Dermis blood vessel endothelial cell (primary cell): ENCODE results near the gene FOLR1. TPM values are rescaled to one million over a fixed set of nuclear protein-coding genes. Genes with fewer than 3 reads are reported as not detected.
"Not testable (repeated sequence)": the region's sequence is repeated elsewhere in the genome, so short reads cannot be mapped to it uniquely, and the experiment has no call there.

Source experiments
- DNase-seq: peaks from one replicate; pipeline ENCODE4 v3.0.0; 2010
- total RNA-seq: library from RNA; depleted of rRNA; stranded (reverse); fragments of >200 nt; gene quantifications from 2 replicates; pipeline ENCODE4 v1.2.3, GENCODE V29; 2014

The FOLR1 gene
- total RNA-seq, 1 donor from 2014 or later = 0.68 TPM

- DNase-seq = peak; percentile 21
Observed at GRCh38 chr11:72181553-72181958, 10.4 kb upstream of the FOLR1 start.

- DNase-seq = no peak
Observed at GRCh38 chr11:72188267-72188666, 3.7 kb upstream of the FOLR1 start.

DNA sequence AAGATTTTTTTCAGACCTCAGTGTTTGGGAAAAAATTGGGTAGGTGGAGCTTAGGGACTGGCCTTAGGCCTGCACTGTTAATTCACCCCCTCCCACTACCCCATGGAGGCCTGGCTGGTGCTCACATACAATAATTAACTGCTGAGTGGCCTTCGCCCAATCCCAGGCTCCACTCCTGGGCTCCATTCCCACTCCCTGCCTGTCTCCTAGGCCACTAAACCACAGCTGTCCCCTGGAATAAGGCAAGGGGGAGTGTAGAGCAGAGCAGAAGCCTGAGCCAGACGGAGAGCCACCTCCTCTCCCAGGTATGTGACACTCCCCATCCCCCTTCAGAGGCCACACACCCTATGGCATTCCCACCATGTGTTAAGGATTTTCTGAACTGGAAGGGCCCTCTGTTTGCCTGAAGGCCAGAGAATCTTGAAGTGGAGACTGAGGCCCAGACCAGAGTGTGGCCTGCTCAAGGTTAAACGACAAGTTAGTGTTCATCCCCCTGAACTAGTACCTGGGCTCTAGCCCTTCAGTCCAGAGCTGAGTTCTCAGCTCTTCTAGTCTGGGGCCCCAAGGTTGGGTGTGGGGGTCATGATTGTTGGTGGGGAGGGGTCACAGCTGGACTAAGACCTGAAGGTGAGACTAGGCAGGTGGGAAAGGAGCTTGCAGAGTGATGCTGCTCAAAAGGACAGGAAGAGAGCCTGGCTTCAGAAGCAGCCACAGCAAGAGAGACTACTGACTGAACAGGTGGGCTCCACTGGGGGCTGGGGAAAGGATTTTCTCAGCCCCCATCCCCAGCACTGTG lies 2.3 kb upstream of the FOLR1 start:
- no peak for DNase-seq

GRCh38 chr11:72190631-72191071 lies 1.3 kb upstream of the FOLR1 start:
- DNase-seq = no peak

DNA sequence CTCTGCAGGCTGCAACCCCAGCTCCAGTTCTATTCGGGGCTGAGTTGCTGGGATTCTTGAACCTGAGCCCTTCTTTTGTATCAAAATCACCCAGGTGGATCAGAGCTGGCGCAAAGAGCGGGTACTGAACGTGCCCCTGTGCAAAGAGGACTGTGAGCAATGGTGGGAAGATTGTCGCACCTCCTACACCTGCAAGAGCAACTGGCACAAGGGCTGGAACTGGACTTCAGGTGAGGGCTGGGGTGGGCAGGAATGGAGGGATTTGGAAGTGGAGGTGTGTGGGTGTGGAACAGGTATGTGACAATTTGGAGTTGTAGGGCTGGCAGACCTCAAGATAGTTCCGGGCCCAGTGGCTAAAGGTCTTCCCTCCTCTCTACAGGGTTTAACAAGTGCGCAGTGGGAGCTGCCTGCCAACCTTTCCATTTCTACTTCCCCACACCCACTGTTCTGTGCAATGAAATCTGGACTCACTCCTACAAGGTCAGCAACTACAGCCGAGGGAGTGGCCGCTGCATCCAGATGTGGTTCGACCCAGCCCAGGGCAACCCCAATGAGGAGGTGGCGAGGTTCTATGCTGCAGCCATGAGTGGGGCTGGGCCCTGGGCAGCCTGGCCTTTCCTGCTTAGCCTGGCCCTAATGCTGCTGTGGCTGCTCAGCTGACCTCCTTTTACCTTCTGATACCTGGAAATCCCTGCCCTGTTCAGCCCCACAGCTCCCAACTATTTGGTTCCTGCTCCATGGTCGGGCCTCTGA lies 3.8 kb downstream of the FOLR1 start:
- no peak for DNase-seq

- DNase-seq = not testable (repeated sequence)
Observed at GRCh38 chr11:72201445-72201844, 9.5 kb downstream of the FOLR1 start.

GRCh38 chr11:72202571-72202970 lies 10.6 kb downstream of the FOLR1 start:
- DNase-seq = no peak

GRCh38 chr11:72203163-72203562 lies 11.2 kb downstream of the FOLR1 start:
- DNase-seq = no peak

DNA sequence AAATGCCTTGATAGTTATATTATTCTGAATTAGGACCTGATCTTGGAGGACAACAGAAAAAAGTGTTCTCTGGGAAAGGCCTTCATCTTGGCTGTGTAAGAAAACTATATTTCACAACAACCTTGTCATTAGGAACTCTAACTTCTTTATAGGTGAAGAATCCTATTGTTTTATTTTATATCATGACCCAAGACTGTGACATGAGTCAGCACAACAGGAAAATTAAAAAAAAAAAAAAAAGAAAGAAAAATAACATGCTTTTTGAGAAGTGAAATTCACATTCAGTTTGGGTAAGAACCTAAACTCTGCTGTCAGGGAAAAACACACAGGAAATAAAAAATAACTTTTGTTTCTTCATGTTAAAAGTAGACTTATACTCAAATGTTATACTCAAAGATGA lies 12.9 kb downstream of the FOLR1 start:
- DNase-seq = peak; percentile 53

DNA sequence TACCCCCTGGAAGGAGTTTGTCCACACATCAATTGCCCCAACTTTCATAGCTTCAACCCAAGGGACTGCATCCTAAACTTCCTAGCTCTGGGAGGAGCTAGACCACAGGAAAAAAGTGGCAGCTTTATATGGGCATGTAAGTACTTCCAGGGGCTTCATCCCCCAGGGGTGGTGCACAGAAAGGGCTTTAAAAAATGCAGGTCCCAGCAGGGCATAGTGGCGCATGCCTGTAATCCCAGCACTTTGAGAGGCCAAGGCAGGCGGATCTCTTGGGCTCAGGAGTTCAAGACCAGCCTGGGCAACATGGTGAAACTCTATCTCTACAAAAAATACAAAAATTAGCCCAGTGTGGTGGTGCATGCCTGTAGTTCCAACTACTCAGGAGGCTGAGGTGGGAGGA lies 14.9 kb downstream of the FOLR1 start:
- not testable (repeated sequence) for DNase-seq

GRCh38 chr11:72208281-72208680 lies 16.3 kb downstream of the FOLR1 start:
- no peak for DNase-seq

DNA sequence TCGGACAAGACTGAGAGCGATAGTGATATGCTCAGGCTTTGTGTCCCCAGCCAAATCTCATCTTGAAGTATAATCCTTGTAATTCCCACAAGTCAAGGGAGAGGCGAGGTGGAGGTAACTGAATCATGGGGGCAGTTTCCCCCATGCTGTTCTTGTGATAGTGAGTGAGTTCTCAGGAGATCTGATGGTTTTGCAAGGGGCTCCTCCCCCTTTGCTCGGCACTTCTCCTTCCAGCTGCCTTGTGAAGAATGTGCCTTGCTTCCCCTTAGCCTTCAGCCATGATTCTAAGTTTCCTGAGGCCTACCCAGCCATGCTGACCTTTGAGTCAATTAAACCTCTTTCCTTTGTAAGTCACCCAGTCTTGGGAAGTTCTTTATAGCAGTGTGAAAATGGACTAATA lies 17.2 kb downstream of the FOLR1 start:
- no peak for DNase-seq

DNA sequence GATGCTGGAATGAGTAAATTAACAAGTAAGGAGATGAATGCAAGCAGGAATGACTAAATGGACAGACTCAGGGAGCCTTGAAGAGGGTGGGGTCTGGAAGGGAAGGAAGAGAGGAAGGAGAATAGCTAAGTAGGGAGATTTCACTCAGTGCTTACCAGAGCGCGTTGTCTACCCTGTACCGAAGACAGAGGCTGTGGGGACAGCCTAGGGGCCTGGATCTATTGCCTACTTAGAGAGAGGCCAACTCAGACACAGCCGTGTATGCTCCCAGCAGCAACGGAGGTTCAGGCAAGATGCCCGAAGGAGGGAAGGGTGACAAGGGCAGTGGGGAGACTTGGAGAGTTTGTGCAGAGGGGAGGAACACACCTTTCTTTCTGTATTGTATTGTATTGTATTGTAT lies 24.7 kb downstream of the FOLR1 start, which contains the start of gene FOLR2:
Gene FOLR2 (plus strand): TSS at position 157 of the 400 bp plus-strand sequence. CDS start 1,791 bp downstream, outside the sequence.
- no peak for DNase-seq

GRCh38 chr11:72217841-72218240 lies 25.9 kb downstream of the FOLR1 start:
- DNase-seq = no peak

DNA sequence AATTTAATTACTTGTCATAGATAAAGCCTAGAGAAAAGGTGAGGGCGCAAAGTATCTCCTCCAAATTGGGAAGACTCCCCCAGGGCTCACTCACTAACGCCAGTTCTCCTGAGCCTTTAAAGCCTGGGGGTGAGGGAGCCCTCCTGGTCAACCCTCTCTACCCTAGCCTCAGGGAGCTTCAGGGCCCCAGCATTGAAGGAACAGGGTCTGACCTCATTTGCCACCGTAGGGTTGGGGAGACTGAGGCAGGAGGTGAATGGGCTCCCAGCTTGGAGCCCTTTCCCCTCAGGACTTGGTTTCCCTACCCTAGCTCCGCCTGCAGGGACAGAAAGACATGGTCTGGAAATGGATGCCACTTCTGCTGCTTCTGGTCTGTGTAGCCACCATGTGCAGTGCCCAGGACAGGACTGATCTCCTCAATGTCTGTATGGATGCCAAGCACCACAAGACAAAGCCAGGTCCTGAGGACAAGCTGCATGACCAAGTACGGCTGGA lies 26.4 kb downstream of the FOLR1 start:
- no peak for DNase-seq

DNA sequence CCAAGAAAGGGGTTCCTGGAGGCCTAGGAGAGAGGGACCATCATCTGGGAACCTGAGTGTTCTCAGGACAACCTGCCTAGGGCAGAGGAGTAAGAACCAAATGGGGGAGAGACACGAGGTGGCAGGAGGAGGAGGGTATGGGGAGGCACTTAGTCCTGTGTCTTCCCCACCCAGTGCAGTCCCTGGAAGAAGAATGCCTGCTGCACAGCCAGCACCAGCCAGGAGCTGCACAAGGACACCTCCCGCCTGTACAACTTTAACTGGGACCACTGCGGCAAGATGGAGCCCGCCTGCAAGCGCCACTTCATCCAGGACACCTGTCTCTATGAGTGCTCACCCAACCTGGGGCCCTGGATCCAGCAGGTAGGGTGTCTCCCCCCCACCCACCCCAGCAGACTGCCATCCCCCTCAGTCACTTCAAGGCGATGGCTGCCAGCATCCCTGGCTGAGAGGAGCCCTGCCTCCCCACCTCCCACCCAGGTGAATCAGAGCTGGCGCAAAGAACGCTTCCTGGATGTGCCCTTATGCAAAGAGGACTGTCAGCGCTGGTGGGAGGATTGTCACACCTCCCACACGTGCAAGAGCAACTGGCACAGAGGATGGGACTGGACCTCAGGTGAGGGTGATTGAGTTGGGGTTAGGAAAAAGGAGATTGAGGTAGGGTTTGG lies 28.9 kb downstream of the FOLR1 start:
- DNase-seq = no peak

GRCh38 chr11:72221386-72222075 lies 29.6 kb downstream of the FOLR1 start:
- DNase-seq = no peak

GRCh38 chr11:72222106-72222891 lies 30.4 kb downstream of the FOLR1 start:
- no peak for DNase-seq

DNA sequence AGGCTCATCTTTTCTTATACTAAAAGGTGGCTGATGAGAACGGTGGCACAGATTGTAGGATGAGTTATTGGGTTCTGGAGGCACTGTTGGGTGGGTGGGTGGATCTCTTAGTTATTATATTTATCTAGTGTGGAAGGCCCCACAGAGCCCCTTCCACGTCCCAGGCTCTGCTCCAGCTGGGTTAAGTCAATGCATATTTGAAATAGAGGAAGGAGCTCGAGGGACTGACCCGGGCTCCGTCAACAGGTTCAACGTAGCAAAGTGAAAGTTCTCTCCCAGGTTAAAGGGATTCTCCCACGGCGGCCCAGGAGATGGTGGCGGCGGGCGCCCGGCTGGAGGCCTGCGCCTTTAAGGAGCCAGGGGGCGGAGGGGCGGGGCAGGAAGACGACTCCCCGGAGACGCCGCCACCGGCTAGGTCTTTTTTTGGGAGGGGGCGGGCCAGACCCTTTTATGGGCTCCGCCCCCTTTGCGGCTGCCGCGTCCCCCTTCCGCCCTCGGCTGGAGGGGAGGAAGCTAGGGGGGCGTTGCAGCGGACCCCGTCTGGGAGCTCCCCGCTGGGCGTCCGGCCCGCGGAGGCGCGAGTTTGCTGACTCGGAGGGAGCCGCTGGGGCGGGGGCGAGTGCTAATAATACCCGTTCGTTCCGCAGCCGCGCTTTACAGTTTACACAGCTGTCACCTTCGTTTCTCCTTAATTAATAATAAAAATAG lies 31.1 kb downstream of the FOLR1 start:
- peak; percentile 91 for DNase-seq

DNA sequence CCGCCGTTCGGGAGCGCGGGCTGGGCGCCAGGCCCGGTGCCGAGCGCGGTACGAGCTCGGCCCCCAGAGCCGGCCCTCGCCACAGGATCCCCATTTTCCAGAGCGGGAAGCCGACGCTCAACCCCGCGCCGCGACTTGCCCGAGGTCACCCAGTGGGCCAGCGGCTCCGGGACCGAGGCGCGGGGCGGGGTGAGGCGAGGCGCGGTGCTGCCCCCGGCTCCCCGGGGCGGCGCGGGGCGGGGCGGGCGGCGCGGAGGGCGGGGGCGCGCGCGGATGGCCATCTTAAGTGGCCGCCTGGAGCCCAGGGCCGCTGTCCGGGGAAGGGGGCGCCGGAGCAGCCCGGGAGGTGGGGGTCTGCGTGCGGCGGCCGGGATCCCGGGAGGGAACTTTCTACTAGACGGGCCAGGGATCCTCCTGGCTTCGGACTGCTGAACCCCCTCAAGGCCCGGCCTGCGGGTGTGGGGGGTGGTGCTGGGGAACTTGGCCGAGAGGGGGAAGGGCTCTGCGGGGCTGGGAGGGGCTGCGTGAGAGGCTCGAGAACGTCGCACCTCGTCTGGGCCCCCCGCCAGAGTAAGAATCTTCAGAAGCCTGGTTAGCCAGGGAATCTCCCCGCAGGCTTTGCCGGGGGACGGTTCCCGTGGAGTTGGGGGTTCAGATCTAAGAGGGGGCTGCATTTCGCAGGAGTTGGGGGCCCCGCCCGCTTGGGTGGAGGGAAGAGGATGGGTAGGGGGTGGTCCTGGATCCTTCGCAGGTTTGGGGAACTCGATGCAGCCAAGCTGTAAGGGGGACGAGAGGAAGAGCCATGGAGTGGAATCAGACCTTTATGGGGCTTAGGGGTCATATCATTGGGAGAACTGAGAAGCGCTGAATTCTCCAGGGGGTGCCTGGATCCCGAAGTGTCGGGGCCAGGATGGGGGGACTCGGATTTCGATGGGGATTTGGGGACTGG lies 31.9 kb downstream of the FOLR1 start:
- DNase-seq = peak; percentile 64
